KMS-11 (cell line): ENCODE data around the gene PLPPR4.

ENCODE experiments used
- H2AFZ ChIP-seq: fragments of 200-600 bp; sonication (generic); 2 replicates; pipeline ENCODE4 v1.6.1; 2016; ENCODE audit warnings: antibody characterized with exemption, mixed run types, low read depth
- H3K27ac ChIP-seq: fragments of 200-600 bp; sonication (generic); 2 replicates; pipeline ENCODE4 v1.6.1; 2016; ENCODE audit warnings: mild to moderate bottlenecking, mixed run types
- H3K27me3 ChIP-seq: fragments of 200-600 bp; sonication (generic); 2 replicates; pipeline ENCODE4 v1.6.1; 2017; ENCODE audit warnings: mild to moderate bottlenecking, low read depth, mixed run types, moderate library complexity; ENCODE audit not compliant: insufficient read depth
- H3K36me3 ChIP-seq: fragments of 200-600 bp; sonication (generic); 2 replicates; pipeline ENCODE4 v1.6.1; 2017; ENCODE audit warnings: mild to moderate bottlenecking, mixed run types; ENCODE audit not compliant: insufficient read depth
- H3K4me1 ChIP-seq: fragments of 200-600 bp; sonication (generic); 2 replicates; pipeline ENCODE4 v1.6.1; 2016; ENCODE audit warnings: mild to moderate bottlenecking, low read depth, mixed run types; ENCODE audit not compliant: poor library complexity, severe bottlenecking
- H3K4me2 ChIP-seq: fragments of 200-600 bp; sonication (generic); 2 replicates; pipeline ENCODE4 v1.7.0; 2016; ENCODE audit warnings: mild to moderate bottlenecking, mixed run types
- H3K4me3 ChIP-seq: fragments of 200-600 bp; sonication (generic); IDR thresholded peaks from 2 replicates; pipeline ENCODE4 v1.6.1; 2017; ENCODE audit warnings: low read depth, low read length, mixed read lengths; ENCODE audit not compliant: insufficient read depth
- H3K79me2 ChIP-seq: fragments of 200-600 bp; sonication (generic); 2 replicates; pipeline ENCODE4 v1.6.1; 2016; ENCODE audit warnings: low read depth, mixed run types; ENCODE audit not compliant: insufficient read depth
- H3K9ac ChIP-seq: fragments of 200-600 bp; sonication (generic); 2 replicates; pipeline ENCODE4 v1.6.1; 2016; ENCODE audit warnings: mild to moderate bottlenecking, mixed run types
- H4K20me1 ChIP-seq: fragments of 200-600 bp; sonication (generic); 2 replicates; pipeline ENCODE4 v1.6.1; 2016; ENCODE audit warnings: mild to moderate bottlenecking, mixed run types; ENCODE audit not compliant: insufficient read depth
- CTCF ChIP-seq: fragments of 200-600 bp; sonication (generic); conservative IDR thresholded peaks from 2 replicates; pipeline ENCODE4 v1.6.1; 2017; ENCODE audit warnings: low read depth, mild to moderate bottlenecking, antibody characterized with exemption, low read length, moderate library complexity, mixed read lengths

PLPPR4 gene

GRCh38 chr1:99352821-99353220 lies 88.5 kb downstream of the PLPPR4 start:
- H3K4me1 ChIP-seq = no peaks in the 10 kb centered on the region
- no peak overlapping the region for H3K4me3 ChIP-seq
- H3K9ac ChIP-seq = no peak overlapping the region
- no peak for TF ChIP-seq CTCF
- H3K27me3 ChIP-seq = no peaks in the 10 kb centered on the region
- H3K4me2 ChIP-seq = no peak overlapping the region
- H3K79me2 ChIP-seq = no peaks in the 10 kb centered on the region
- no peak overlapping the region for H2AFZ ChIP-seq
- no peaks in the 10 kb centered on the region for H4K20me1 ChIP-seq
- no peak overlapping the region for H3K27ac ChIP-seq
- H3K36me3 ChIP-seq = no peaks in the 10 kb centered on the region

- Histone ChIP-seq H3K9ac (no peak overlapping the region), H3K4me2 (no peak overlapping the region), H3K4me3 (no peak overlapping the region), H3K4me1 (no peaks in the 10 kb centered on the region), H4K20me1 (no peaks in the 10 kb centered on the region), H3K79me2 (no peaks in the 10 kb centered on the region), H3K36me3 (no peaks in the 10 kb centered on the region), H2AFZ (no peak overlapping the region), H3K27me3 (no peaks in the 10 kb centered on the region), H3K27ac (no peak overlapping the region)
- no peak for TF ChIP-seq CTCF
Observed at GRCh38 chr1:99358770-99359169, 94.5 kb downstream of the PLPPR4 start.
